Vagina (tissue), 2 donors: ENCODE data around the gene TAF6. TPM values are rescaled to one million over a fixed set of nuclear protein-coding genes. Genes with fewer than 3 reads are reported as not detected.

ENCODE experiments used
- DNase-seq, 2 donors: peaks; one replicate each; pipeline ENCODE4 v3.0.0-alpha.2; 2017; ENCODE audit errors: extremely low spot score in 2 of 2
- H3K27ac ChIP-seq: fragments of 200-600 bp; sonication (generic); one replicate; pipeline ENCODE4 v1.5.1; 2019
- H3K27me3 ChIP-seq: fragments of 200-600 bp; sonication (generic); one replicate; pipeline ENCODE4 v1.5.1; 2019
- H3K36me3 ChIP-seq, 2 donors: fragments of 200-600 bp; sonication (generic); one replicate each; pipeline ENCODE4 v1.5.1; 2017 to 2019
- H3K4me1 ChIP-seq: fragments of 200-600 bp; sonication (generic); one replicate; pipeline ENCODE4 v1.5.1; 2019
- H3K4me3 ChIP-seq, 2 donors: fragments of 200-600 bp; sonication (generic); 1 replicate in 1 of 2; 2 replicates in 1 of 2; pipeline ENCODE4 v1.5.1; 2016 to 2019
- H3K9me3 ChIP-seq: fragments of 200-600 bp; sonication (generic); one replicate; pipeline ENCODE4 v1.5.1; 2019
- CTCF ChIP-seq, 3 experiments: fragments of 450-650 bp in 2 of 3; fragments of 200-600 bp in 1 of 3; sonication (generic) in 1 of 3; IDR thresholded peaks; one replicate each; pipeline ENCODE4 v1.5.1; 2017 to 2019; ENCODE audit warnings: antibody characterized with exemption in 3 of 3, mild to moderate bottlenecking in 2 of 3, moderate library complexity in 2 of 3
- POLR2A ChIP-seq, 2 donors: fragments of 450-650 bp; IDR thresholded peaks; one replicate each; pipeline ENCODE4 v1.6.1; 2017; ENCODE audit warnings: antibody characterized with exemption in 2 of 2, mild to moderate bottlenecking in 2 of 2, moderate library complexity in 2 of 2
- POLR2AphosphoS5 ChIP-seq, 2 donors: sonication (generic); formaldehyde crosslinking; IDR thresholded peaks; one replicate each; pipeline ENCODE4 v1.9.0; 2017; ENCODE audit warnings: antibody characterized with exemption in 2 of 2, mild to moderate bottlenecking in 2 of 2, low read depth in 1 of 2; ENCODE audit not compliant: insufficient read depth in 1 of 2
- intact Hi-C: fragments of 100-400 bp; cut with DNase I; formaldehyde crosslinking; loops from one replicate; pipeline ENCODE4 v1.15.1; 2023
- microRNA counts, 2 donors: library from miRNA; unstranded; fragments of <30 nt; microRNA quantifications; one replicate each; lab custom pipeline; 2016 to 2017
- microRNA-seq: library from miRNA; unstranded; fragments of <30 nt; microRNA quantifications from one replicate; pipeline ENCODE4, GENCODE V29; 2017; ENCODE audit warnings: borderline number of aligned reads, borderline replicate concordance
- small RNA-seq: library from RNA; depleted of rRNA; stranded (forward); fragments of <200 nt; gene quantifications from one replicate; pipeline ENCODE3, GENCODE V24; 2016
- total RNA-seq: library from RNA; depleted of rRNA; stranded (reverse); fragments of >200 nt; gene quantifications from one replicate; pipeline ENCODE4 v1.2.3, GENCODE V29; 2016

The TAF6 gene
- total RNA-seq, 1 donor from 2014 or later: 54.3 TPM

- H3K36me3 ChIP-seq: peaks cover 0 to 60% of the 10 kb centered on the region in 2 donors
- DNase-seq: no peak
- H3K27me3 ChIP-seq: no peaks in the 10 kb centered on the region
- H3K27ac ChIP-seq: no peak overlapping the region
- intact Hi-C loops: no loop called here
- no peaks in the 10 kb centered on the region for H3K9me3 ChIP-seq
- H3K4me1 ChIP-seq: peaks cover under 1% of the 10 kb centered on the region
- TF ChIP-seq POLR2A (IDR thresholded peaks at IDR 0.05): no peak
- TF ChIP-seq CTCF (IDR thresholded peaks at IDR 0.05): no peak
- TF ChIP-seq POLR2AphosphoS5 (IDR thresholded peaks at IDR 0.05; ENCODE audit: insufficient read depth in 1 of 2, low read depth in 1 of 2): no peak
- H3K4me3 ChIP-seq: no peak overlapping the region
These were observed 59.9 kb downstream of the TAF6 start for GRCh38 chr7:100059251-100059739.

MicroRNAs encoded within 50 kb of the gene (microRNA counts, 767-probe panel; counts per million panel counts)
- microRNA hsa-miR-106b-5p (lab: Ali Mortazavi, UCI): 3,809 to 4,273 counts per million in 2 donors
- 6,062 to 6,548 counts per million in 2 donors for microRNA hsa-miR-25-3p (lab: Ali Mortazavi, UCI)
- 5,751 to 6,283 counts per million in 2 donors for microRNA hsa-miR-93-5p (lab: Ali Mortazavi, UCI)

Small RNA genes lying within 50 kb of the gene (microRNA-seq; reads per million reads assigned to microRNA genes)
- gene MIR106B (894 reads per million, percentile 77 among the genes with 10 or more reads in this experiment), gene MIR25 (381 reads per million, percentile 68 among the genes with 10 or more reads in this experiment), gene MIR4658 (not detected), gene MIR93 (2,689 reads per million, percentile 86 among the genes with 10 or more reads in this experiment)

Small RNA genes lying within 50 kb of the gene (small RNA-seq; reads per million reads assigned to genes)
- gene MIR106B (34.1 reads per million, percentile 96 among the genes with 10 or more reads in this experiment), gene MIR25 (654 reads per million, percentile 99 among the genes with 10 or more reads in this experiment), gene MIR93 (44.5 reads per million, percentile 96 among the genes with 10 or more reads in this experiment)

Other genes with a start within 250 kb of the TAF6 start
- not detected for gene OR2AE1, start 242.3 kb downstream of the TAF6 start, total RNA-seq
- gene TRIM4, start 199.8 kb downstream of the TAF6 start, total RNA-seq: 33.1 TPM
- gene GJC3, start 189.7 kb downstream of the TAF6 start, total RNA-seq: not detected
- gene AZGP1, start 143.3 kb downstream of the TAF6 start, total RNA-seq: 2.7 TPM
- gene ZKSCAN1, start 103.8 kb downstream of the TAF6 start, total RNA-seq: 36.6 TPM
- 19.9 TPM for gene ZSCAN21, start 69.6 kb downstream of the TAF6 start, total RNA-seq
- gene ZNF3, start 37.6 kb downstream of the TAF6 start, total RNA-seq: 16.7 TPM
- 59.9 TPM for gene COPS6, start 30.4 kb downstream of the TAF6 start, total RNA-seq
- 35.1 TPM for gene MCM7, start 18.0 kb downstream of the TAF6 start, total RNA-seq
- gene AP4M1, start 17.7 kb downstream of the TAF6 start, total RNA-seq: 26.3 TPM
- gene CNPY4, start 276 bp upstream of the TAF6 start, total RNA-seq: 14.5 TPM
- gene MBLAC1, start 7.6 kb upstream of the TAF6 start, total RNA-seq: 2.9 TPM
- gene LAMTOR4, start 29.6 kb upstream of the TAF6 start, total RNA-seq: 161 TPM
- 18.2 TPM for gene TRAPPC14, start 39.4 kb upstream of the TAF6 start, total RNA-seq
- gene GAL3ST4, start 49.3 kb upstream of the TAF6 start, total RNA-seq: 4.2 TPM
- gene GPC2, start 58.0 kb upstream of the TAF6 start, total RNA-seq: 7.4 TPM
- not detected for gene STAG3, start 58.6 kb upstream of the TAF6 start, total RNA-seq
- 1.7 TPM for gene PVRIG, start 100.6 kb upstream of the TAF6 start, total RNA-seq
- not detected for gene SPDYE3, start 188.3 kb upstream of the TAF6 start, total RNA-seq
- 56.0 TPM for gene PILRB, start 238.8 kb upstream of the TAF6 start, total RNA-seq